HPDE6-E6E7 (cell line): ENCODE measurements around the gene GLIS1.

Experiments
- DNase-seq: peaks from one replicate; pipeline ENCODE4 v3.0.0; 2011; ENCODE audit warnings: missing footprints; ENCODE audit errors: extremely low spot score

GLIS1 gene

DNA sequence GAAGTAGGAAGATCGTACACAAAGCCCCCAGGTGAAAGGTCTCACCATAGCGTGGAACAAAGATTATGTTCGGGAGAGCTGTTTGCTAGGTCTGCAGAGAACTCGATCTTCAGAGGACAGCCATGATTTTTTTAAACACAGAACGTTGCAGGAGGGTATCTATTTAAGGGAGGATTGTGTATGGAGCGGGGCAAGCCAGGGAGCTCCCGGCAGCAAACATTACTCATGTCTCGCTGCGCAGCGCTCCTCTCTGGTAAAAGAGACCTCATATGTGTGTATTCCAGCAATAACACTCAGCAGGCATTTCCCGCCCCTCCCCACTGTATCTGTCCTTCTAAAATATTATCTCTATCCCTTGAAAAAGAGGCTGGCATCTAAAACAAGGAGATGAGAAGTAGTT lies 2.7 kb downstream of the GLIS1 start:
- DNase-seq = no peak

DNA sequence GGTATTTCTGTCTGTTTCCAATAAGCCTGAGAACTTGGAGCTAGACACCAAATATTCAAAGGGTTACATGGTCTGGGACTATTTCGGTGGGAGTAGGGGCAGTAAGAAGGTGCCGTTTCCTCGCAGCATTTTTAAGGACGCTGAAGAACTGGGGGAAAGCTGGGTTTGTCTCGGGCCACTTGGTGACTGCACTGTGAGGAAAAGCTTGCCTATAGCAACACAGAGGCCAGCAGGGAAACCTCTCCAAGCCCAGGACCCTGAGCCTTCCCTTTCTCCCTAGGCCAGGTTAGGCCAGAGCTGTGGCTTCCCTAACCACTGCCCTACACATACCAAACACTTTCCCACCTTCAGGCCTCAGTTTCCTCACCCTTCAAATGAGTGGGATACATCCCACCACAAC lies 3.3 kb downstream of the GLIS1 start:
- DNase-seq = no peak

DNA sequence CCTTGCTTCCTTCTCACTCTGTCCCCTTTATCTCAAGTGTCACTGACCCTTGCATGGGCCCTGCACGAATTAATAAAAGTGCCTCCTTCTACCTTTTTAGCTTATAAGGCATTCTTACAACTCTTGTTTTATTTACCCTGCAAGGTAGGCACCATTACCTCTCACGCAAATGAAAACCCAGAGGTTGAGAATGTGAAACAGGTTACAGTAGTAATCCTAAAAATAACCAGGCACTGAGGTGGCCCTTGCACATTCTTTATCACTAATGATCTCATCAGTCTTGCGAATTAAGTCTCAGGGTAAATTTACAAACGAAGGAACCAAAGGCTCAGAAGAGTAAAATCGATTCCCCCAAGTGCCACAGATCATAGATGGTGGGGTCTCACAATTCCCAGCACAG lies 3.7 kb downstream of the GLIS1 start:
- DNase-seq = no peak

DNA sequence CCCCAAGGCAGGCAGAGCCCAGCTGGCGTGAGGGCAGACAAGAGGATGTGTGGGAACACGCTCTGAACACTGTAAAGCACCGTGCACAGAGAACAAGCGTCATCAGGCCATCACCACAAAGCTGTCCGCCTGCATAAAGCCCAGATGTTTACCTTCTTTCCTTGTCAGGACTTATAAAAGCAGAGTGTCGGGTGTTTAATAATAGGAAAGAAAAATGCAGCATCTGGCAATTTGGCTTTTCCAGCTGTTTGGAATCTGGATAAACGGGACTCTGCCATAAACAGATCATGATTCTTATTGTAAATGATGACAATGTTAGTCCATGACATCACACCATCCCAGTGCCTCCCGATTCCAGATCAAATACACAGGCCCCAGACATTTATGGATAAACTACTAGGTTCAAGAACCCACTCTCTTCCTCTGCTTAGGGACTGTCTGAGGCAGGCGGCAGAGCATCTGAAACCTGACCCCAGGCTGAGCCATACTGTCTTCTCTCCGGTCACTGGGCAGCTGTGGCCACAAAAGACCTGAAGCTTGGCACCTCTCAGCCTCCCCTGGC lies 4.2 kb downstream of the GLIS1 start:
- no peak for DNase-seq

DNA sequence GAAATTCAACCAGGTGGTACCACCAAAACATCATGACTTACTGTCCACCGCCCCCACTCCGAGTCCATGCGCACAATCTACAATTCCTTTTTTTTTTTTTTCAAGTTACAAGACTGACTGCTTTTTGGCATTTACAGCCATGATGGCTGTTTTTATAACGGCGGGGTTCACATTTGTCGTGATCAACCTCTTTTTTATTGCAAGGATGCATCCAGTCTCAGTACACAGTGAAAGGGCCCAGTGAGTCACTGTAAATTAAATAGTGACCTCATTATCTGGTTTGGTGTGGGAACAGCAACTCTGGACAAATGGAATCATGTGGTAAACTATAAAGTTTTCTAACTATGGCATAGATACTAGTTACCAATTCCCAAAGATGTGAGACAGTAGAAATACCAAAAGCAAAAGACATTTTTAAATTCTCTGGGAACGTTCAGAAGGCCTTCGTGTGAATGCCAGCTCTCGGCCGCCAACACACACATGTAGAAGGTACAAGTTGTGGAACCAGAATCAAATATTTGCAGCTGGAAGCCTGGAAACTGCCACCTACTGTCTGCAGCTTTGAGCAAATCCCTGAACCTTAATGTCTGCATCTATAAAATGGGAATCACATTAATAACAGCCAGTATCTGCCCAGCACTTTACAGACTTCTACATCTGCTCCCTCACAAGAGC lies 4.9 kb downstream of the GLIS1 start:
- DNase-seq = no peak

DNA sequence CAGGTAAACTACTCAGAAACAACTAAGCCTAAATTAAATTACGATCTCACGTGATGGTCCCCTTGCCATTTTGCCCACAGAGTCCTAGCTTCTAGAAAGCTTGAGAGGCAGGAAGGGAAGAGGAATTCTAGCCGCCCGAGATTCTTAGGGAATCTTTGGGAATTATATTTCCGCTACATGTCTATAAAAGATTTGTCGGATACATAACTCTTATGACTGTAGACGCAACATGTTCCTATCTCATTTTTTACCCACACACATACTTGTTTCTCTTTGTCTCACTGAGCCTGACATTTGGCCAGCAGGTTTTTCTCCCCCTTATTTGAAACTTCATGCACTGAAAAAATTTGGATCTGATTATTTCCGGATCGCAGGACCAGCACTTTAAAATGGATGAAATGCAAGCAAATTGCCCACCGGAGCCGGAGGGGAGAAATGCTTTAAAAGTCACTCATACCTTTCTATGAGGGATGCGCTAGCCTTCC lies 5.5 kb downstream of the GLIS1 start:
- no peak for DNase-seq

DNA sequence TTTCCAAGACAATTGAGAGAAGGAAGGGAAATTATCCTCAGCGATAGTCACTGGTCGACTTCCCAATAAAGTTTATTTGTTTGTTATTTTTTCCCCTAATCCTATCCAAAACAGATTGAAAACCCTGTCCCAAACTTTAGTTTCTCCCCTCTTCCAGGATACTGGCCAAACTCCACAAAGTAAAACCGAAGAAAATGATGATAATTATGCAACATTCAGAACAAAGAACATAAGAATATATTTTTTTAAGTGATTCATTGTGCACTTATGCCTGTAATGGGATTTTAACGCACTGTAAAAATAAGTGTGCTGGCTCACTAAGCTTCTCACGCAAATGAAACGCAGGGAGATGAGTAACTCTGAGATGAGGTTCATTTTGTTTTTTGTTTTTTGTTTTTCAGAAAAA lies 6.0 kb downstream of the GLIS1 start:
- DNase-seq = no peak

DNA sequence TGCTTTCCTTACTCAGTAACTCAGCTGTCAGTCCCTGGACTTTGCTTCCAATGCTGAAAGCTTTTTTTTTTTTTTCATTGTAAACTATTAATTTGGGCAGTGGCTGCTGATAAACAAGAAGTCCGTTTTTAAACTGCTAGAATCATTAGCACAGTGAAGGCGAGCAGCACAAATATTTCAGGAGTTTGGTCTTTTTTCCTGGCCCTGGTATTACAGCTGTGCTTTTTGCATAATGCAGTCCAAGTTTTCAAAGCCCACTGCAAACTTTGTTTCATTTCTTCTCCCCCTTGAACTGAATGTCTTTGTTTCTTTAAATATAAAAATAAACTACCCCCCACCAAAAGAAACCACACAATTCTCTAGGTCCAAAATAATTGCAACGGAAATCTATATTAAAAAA lies 6.6 kb downstream of the GLIS1 start:
- DNase-seq = no peak

DNA sequence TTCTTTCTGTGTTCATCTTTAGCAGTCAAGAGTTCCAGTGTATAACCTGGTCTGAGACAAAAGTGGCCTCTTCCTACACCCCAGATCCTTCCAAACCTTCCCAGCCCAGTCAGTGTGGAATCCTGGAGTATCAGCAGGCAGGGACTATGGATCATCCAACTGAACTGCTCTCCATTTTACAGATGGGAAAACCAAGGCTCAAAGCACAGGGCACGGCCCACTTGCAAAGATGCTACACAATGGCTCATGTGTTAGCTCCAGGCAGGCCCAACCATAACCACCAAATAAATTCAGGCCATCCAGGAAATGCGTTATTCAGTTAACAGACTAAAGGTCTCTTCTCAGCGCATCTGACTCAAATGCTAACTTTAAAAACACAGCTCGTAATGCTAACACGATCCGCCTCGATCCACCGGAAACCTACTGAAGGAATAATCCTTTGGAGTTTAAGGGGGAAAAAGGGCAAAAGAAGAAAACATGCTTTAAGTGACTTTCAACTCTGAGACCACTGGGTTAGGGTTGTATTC lies 7.1 kb downstream of the GLIS1 start:
- no peak for DNase-seq

DNA sequence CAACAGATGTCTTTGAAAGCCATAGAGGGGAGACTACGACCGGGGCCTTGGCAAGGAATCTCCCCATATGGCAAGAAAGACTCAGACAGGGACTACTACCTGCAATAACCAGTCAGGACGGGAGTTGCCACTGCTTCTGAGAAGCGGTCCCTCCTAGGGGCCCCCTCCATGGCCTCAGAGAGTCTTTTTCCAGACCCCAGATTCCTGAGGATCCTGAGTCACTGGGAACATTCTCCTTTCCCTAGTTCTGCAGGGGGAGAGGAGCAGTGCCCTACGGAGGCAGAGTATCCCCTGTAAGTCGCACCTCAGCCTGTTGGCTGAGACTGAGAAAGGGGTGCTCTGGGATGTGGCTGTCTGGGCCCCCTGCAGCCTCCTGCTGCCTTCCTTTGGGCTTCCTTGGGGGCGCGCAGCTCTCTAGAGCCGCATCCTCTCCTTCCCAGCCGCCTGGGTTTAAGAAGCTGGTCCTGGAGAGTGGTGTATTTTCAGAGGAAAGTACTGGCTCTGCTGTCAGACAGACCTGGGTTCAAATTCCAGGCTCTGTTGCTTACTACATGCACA lies 7.8 kb downstream of the GLIS1 start:
- no peak for DNase-seq

DNA sequence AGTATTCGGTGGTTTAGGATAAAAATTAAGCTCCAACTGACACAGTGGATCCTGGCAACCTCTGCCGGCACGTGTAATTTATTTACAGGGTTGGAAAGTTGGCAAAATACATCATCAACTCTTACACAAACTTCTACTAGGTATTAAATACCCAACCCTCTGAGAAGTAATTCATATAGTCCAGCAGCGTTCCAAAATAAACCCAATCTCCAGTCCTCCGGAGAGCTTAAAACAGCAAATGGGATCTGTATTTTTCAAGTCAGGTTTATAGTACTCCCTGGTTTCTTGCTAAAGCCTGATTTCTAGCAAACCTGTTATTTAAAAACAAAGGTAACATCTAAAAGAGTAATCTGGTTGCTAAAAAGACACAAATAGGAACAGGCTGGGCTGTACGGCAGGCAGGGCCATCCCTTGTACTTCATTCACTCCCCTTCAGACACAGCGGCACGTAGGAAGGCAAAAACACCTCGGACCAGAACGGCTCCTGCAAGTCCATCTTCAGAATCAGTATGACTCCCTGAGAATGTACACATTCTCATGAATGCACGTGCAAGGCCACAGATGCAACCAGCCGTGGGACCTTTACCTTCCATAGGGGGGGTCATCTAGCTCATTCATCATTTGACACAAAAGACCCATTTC lies 8.6 kb downstream of the GLIS1 start:
- DNase-seq = no peak

DNA sequence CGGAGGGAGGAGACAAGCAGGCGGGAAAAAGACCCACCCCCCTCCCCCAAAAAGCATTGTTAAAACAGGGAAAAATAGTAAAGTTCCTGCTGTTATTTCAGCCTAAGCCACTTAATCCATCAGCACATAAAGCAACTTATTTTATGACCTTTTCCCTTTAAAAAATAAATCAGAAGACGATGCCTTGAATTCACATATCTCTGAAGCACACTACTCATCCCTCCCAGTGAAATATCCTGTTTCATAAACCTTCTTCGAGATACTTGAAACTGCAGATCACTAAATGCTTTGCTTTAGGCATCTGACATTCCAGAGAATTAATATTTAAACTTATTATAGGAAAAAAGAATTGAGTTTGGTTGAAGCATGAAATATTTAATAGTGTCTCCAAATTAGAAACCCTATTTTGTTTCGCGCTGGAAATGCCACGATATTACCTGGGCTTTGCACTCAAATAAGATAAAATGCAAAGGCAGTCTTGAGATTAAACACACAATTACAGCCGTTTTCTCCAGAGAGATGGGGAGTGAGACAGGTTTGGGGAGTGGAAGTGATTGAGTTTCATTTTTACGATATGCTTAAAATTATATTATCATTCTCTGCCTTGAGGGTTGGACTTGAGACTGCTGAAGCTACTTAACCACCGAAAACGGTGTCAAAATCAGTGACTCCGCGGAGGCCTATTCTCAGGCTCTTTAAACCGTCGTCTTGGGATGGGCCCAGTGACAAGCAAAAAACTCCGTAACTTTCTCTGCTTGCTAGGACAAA lies 9.3 kb downstream of the GLIS1 start:
- no peak for DNase-seq

DNA sequence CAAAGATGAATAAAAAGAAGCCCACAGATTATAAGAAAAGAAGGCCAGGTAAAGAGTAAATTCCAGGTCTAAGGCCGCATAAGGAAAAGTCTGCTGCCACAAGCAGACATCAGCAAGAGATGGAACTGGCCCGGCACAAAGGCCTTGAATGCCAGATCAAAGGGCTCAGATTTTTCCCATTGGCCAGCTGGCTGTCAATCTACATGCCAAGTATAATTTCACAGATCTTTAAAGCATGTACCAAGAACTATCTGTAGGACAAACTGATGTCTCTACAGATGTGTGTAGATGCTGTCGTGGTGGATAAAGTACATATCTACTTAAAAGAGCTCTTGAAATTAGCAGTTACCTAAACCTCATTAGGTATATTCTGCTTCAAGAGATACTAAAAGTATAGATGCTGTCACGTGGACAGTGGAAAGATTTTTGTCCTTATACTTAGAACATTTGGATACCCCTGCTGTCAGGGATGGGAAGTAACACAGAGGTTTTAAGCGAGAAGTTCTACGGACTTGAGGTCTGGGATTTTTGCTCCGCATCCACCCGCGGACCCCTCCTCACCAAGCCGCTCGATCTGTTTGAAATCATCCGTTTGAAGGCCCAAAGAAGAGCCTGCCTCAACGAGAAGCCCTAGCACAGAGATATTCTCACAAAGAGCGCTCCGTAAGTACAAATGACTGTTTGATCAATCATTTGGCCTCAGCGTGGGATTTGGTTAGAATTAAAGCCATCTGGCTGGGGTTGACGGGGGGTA lies 10.1 kb downstream of the GLIS1 start:
- no peak for DNase-seq

DNA sequence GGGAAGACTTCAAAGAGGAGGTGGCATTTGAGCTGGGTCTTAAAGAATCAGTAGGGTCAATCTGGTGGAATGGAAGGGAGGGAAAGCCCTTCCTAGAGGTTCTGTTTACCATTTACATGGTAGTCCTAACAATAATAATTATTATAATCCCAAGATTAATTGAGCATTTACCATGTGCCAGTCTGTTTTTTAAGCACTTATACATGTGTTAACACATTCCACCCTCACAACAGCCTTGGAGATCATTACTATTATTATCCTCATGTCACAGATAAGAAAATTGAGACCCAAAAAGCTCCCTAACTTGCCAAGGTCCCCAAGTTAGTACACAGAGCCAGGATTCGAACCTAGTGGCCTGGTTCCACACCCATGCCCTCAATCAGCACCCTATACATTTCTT lies 10.8 kb downstream of the GLIS1 start:
- DNase-seq = no peak

DNA sequence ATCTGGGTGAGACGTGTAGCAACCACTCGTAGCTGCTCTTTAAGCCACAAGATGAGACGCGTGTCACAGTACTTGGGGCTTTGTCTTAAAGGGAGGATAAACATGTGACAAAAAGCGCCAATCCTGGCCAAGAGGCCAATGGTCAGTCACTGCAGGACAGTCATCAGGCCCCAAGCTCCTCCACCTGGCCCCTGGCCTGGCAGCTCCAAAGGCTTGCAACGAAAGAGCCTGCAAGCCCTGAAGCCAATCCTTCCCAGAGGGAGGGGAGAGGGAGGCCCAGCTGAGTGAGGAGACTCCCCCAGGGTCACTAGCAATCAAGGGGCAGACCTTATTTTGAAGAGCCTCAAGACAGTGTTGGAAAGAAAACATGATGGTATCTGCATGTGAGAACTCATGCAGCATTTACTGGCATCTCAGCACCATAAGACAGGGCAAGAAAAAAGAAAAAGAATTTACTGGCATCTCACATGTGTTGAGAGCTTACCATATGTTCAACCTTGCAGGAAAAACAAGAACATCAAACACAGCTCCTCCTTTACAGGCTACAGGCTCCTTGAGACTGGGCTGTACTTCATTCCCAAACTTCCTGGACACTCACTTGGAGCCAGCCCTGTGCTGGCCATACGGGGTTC lies 11.4 kb downstream of the GLIS1 start:
- DNase-seq = no peak

DNA sequence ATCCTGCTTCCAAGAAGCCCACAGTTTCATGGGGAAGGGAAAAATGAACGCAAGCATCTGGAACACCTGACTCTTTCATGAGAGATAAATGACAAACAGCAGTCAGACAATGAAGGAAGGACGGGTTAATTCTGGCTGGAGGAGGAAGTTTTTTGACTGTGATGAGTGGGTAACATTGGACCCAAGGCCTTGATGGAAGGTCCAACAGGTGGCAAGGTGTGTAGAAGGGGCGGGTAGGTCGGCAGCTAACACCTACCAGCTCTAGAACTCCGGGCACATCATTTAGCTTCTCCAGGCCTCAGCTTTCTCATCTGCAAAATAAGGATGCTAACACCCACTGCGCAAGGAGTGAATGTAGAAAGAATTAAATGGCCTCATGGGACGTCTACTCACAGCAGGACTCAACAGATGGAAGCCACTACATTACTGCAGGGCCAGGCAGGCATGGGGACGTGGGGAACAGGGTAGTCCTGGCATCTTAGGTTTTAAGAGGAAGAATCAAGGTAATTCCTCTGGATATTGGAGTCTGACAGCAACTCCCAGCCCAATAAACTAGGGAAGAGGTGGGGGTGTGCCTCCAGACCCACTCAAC lies 12.9 kb downstream of the GLIS1 start:
- no peak for DNase-seq

DNA sequence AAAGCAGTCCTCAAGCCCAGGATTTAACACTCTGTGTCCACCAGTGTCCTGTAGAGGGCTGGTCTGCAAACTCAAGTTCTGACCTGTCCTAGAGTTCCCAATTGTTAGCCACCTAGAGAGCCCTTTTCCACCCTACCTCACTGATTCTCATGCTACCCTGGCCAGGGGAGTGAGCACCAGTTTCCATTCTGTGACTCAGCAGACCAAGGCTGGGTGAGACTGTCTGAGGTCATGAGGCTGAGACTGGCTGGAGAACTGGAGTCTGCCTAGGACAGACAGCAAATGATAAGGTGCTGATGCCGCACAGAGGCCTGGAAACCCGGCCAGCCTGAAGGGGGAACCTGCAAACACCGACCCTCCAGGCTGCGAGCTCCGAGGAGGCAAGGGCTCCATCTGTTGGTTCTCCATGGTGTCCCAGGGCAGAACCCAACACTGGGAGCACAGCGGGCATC lies 13.7 kb downstream of the GLIS1 start:
- no peak for DNase-seq

DNA sequence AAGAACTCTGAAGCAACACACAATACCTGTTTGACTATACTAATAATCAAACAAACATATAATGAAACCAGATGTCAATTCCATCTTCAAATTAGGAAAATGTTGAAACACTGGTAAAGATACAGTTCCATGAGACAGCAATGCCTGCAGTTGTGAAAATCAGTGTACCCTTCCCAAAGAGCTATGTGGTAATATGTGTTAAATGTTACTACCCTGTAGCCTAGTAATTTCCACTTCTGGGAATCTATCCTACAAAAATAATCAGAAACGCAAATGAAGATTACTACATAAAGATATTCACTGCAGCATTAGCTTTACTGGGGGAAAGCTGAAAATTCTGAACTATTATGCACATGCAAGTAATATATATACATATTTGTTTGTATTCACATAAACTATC lies 16.9 kb downstream of the GLIS1 start:
- no peak for DNase-seq

DNA sequence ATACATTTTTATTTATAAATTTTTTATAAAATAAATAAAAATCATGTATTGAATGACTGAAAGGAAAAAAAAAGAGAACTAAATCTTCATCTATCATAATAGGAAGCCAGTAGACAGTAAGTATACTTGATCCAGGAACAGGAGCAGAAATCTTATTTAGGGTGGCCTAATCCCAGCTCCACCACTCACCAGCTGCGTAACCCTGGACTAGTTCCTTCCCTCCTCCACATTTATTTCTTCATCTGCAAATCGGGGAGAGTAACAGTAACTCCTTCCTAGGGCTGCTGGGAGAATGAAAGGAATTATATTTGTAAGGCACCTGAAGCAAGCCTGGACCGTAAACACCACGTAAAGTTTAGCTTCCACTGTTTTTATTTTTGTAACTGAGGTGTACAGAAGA lies 17.9 kb downstream of the GLIS1 start:
- no peak for DNase-seq

DNA sequence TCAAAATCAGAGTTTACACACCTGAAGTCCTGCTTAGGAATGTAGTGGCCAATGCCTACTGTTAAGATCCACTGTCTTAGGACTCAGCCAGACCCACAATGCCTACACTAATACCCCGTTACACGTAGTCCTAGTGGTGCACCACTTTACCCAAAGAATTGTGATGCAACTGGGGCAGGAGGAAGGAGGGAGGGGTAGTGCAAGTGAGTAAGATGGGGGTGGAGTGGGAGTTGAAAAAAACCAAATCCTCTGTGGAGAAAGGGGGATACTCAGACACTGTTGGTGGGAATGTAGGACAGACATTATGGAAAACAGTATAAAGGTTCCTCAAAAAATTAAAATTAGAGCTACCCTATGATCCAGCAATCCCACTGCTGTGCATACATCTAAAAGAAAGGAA lies 19.5 kb downstream of the GLIS1 start:
- DNase-seq = no peak
